Hematopoietic multipotent progenitor cell treated with erythropoietin and hydrocortisone succinate and interleukin-3 and kit ligand, for 6 days (in vitro differentiated cells): ENCODE results near the gene VANGL1.
A peak's percentile ranks its signal among the peaks of the same experiment; 100 is the strongest.

Experiments
- DNase-seq: peaks from one replicate; pipeline ENCODE4 v3.0.0-alpha.2; 2015

Gene VANGL1

DNA sequence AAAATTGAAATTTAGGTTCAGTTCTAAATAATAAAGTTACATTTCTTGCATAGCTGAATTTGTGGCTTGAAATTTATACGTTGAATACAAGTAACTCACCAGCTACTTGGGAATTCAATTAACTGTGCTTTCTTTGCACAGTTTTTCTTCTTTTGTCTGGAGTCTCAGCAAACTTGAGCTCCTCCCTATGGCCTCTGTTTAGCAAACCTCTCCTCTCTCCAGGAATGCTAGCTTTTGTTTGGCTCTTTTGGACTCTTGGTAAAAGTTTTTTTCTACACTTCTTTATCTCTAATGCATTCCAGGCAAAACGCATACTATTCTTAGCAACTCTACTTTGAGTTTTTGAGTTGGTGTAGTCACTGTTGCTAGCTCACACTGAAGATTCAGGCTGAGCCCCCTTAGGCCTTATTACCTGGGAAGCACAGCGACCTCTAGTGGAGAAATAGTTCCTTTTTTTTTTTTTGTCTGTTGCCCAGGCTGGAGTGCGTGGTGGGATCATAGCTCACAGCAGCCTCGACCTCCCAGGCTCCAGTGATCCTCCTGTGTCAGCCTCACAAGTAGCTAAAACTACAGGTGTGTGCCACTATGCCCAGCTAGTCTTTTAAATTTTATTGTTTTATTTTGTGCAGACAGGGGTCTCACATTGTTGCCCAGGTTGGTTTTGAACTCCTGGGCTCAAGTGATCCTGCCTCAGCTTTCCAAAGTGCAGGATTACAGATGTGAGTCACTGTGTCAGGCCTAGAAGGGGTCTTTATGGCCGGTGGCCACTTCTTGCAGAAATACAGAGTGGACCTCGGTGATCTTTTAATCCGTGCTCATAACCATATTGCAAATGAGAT lies 65.0 kb downstream of the VANGL1 start:
- DNase-seq: peak; percentile 85

DNA sequence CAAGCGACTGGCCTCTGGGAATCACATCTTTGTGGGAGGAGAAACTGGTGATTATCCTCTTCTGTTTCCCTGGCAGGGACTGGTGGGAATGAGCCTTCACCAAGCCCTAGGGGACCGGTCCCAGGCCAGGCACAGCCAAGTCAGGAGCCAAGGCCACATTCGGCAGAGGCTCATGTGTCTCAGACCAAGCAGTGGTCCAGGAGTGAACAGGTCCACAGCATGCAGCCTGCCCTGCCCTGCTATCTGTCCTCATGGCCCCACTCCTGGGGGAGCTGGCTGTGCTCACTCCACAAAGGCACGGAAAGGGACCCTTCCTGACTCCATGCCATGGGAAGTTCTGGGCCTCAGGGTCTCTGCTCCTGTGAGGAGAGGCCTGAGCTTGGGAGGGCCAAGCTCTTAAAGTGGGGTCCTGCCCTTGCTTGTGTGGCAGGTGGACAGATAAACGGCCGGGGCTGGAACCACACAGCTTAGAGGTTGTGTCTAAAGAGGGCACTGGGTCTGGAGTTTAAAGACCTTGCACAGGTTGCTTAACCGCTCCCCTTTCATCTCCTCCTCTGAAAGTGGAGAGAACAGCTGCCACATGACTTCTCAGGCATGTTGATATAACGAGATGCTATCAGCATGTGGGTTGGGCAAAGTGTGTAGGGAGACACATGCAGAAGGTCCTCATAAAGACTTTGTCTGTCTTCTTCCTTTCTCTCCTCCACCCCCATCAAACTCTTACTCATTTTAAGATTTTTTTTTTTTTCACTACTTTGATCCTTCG lies 69.3 kb downstream of the VANGL1 start:
- peak; percentile 40 for DNase-seq

- no peak for DNase-seq
These were observed 71.3 kb downstream of the VANGL1 start for GRCh38 chr1:115712911-115713609.

DNA sequence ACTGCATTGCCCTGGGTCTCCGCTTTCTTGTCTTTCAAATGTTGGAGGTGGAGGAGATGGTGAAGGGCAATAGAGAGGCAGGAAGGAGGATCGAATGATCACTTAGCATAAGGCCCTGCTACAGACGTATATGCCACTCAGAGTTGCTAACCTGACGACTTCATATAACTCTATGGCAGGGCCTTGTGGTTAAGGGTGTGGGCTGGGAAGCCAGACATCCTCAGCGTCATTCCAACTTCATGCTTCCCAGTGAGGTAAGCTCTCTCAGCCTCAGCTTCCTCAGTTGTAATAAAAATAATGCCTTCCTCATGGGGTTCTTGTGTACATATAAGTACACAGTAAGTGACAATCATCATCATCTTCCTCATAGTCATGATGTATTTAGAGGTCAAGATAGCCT lies 72.1 kb downstream of the VANGL1 start:
- no peak for DNase-seq

- DNase-seq: no peak
These were observed 72.9 kb downstream of the VANGL1 start for GRCh38 chr1:115714572-115715141.

- peak; percentile 67 for DNase-seq
These were observed 75.8 kb downstream of the VANGL1 start for GRCh38 chr1:115717541-115717940.

DNA sequence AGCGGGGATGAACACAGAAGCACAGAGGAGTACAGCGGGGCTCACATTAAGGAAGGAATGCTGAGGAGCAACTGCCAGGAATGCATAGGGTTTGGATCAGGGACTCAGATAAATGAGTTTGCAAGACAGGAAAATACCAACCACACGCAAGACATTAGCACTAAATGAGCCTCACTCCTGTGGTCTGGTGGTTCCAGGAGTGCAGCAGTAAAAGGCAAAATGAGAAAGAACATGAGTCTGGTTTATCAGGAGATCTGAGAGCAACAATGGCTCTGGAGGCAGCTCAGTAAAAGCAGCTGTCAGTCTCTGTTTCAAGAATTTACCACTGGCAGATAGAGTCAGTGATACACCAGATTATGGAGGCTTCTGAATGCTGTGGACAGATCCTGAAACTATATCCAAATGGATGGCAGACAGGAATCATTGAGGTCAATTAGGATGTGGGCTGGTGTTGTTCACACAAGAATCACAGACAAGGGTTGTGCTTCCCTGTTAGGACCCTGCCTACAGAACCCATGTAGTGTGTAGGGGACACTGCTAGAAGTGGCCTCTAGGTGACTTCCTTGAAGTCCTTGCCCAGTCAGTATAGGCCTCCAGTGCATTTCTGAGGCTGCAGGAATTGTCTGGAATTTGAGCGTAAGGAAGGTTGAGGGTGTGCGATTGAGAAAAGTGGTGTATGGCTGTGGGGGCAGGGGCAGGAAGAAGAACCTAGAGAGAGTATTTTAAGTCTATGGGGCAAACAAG lies 76.4 kb downstream of the VANGL1 start:
- no peak for DNase-seq

DNA sequence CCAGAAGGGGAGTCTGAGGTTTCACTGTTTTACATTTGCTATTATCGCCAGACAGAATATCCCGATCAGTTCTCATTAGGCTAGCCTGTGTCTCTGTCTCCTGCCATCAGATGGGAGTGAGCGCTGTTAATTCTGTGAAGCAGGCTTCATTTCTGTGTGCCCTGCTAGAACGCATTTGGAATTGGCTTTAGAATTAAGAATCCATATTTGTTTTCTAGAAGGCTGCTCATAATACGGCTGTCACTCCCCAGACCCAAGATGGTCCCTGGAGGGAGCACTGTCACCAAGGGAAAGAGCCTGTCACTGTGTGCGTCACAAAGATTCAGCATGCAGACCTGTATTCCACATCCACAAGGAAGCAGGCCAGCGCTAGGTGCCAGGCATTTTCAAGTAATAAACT lies 77.5 kb downstream of the VANGL1 start:
- no peak for DNase-seq

- DNase-seq: no peak
These were observed 80.5 kb downstream of the VANGL1 start for GRCh38 chr1:115722221-115722620.

DNA sequence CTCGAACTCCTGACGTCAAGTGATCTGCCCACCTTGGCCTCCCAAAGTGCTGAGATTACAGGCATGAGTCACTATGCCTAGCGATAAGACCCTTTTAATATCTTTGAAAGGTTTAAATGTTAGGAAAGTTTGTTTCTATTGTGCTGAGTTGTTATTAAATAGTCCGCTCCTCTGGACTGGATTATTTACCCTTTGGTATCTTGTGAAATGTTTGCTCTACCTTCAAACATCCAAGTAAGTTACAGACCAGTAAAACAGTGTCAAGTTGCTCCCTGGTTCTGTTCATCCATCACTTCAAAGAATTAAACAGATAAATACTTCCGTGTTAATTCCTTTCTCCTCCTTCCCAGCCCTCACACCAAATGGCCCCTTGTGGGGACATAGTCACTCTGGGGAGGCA lies 82.0 kb downstream of the VANGL1 start:
- no peak for DNase-seq

DNA sequence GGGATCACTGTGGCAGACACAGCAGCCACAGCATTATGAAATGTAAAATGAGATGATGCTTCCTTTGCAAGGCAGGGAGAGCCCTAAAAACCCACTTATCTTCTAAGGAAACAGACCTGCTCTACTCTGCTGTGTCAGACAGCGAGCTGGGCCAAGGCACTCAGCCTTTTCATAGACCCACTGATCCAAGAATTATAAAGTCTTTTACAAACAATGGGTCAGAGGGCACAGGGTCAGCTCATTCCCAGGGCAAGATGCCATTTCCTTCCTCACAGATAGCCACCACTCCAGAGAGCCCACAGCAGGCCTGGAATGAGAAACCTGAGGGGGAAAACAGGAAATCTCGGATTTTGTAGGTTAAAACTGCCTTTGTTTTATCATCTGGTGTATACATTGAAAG lies 83.8 kb downstream of the VANGL1 start:
- no peak for DNase-seq

GRCh38 chr1:115726161-115726560 lies 84.4 kb downstream of the VANGL1 start:
- DNase-seq: no peak

GRCh38 chr1:115726570-115726969 lies 84.8 kb downstream of the VANGL1 start:
- DNase-seq: no peak

DNA sequence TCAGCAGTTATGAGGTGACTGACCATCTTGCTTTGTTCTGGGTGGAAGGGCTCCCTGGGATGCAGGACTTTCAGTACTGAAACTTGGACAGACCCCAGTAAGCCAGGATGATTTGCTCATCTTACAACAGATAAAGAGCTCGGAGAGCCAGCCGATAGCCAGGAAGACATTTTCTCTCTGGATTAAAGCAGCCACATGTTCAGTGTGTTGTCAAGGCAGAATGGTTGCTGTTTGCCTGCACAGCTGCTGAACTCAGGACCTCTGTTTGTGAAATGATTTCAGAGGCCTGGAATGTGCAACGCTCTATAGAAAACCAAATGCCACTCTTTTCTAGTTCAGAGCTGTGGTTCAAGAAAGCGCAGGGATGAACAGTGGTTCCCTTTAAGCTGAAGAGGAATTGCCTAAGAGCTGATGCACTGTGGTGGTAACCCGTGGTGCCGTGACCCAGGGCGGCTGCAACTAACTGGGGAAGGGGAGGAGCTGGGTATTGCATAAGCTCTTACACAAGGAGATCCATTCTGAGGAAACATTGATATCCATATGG lies 86.0 kb downstream of the VANGL1 start:
- DNase-seq: peak; percentile 67

DNA sequence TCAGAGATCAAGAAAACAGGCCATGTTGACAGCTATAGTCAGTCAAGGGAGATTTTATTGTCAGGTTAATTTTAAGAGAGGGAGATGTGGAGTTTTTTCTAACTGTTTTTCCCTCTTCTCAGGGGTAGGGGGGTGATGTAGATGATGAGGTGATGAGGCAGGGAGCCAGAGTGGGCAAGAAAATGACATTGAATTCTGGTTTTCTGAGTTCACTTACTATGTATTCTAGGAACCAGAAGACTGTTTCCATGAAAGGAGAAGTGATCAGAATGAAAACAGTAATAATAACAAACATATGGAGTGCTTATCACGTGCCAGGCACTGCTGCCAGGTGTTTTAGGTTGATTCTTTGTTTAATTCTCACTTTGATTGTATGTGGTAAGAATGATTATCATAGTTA lies 86.6 kb downstream of the VANGL1 start:
- no peak for DNase-seq

GRCh38 chr1:115729756-115730155 lies 88.0 kb downstream of the VANGL1 start:
- no peak for DNase-seq

DNA sequence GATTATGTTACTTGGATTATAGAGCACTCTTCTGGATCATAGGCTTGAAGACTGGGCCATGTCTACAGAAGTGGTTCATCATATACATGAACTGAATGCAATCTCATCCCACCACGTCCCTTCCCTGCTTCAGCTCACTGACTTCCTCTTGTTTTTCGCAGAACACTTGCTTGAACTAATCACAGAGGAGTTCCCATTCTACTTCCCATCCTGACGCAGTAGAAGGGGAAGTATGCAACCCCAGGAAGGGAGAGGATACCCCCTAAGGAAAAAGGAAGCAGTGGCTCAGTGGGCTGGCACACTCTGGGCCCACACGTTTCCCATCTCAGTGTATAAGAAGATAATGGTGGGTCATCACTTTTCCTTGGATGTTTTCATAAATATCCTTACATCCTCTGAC lies 90.5 kb downstream of the VANGL1 start:
- DNase-seq: no peak

- no peak for DNase-seq
These were observed 99.0 kb downstream of the VANGL1 start for GRCh38 chr1:115740811-115741210.

- DNase-seq: no peak
These were observed 103.0 kb downstream of the VANGL1 start for GRCh38 chr1:115744646-115745275.

DNA sequence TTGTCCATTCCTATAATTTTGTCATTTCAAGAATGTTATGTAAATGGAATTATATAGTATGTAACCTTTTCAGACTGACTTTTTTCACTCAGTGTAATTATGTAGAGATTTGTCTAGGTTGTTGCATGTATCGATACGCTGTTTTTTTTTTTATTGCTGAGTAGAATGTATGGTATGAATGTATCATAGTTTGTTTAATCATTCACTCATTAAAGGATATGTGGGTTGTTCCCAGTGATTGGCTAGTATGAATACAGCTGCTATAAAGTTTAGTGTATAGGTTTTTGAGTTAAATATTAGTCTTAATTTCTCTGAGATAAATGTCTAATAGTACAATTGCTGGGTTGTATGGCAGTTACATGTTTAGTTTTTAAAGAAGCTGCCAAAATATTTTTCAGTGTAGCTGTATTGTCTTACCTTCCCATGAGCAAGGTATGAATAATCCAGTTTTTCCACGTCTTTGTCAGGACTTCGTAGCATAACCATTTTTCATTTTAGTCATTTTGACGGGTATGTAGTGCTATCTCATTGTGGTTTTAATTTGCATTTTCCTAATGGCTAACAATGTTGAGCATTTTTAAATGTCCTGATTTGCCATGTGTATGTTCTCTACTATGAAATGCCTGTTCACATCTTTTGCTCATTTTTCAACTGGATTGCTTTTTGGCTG lies 104.4 kb downstream of the VANGL1 start:
- DNase-seq: no peak
